WTC11 (cell line): ENCODE data around the gene WFDC2.

Experiments used
- MAX ChIP-seq: sonication (generic); formaldehyde crosslinking; IDR thresholded peaks from 2 replicates; pipeline ENCODE4 v1.8.0; 2022; ENCODE audit warnings: mild to moderate bottlenecking, missing genetic modification reagents
- TP53 ChIP-seq: sonication (generic); formaldehyde crosslinking; IDR thresholded peaks from 2 replicates; pipeline ENCODE4 v1.8.1; 2023; ENCODE audit warnings: mild to moderate bottlenecking, missing genetic modification reagents
- USF2 ChIP-seq: sonication (generic); formaldehyde crosslinking; IDR thresholded peaks from 2 replicates; pipeline ENCODE4 v1.8.1; 2023; ENCODE audit warnings: mild to moderate bottlenecking, missing genetic modification reagents, moderate library complexity

GRCh38 chr20:45440424-45440823 lies 29.1 kb upstream of the WFDC2 start:
- TF ChIP-seq MAX (CRISPR knock-in tag) = no peak
- TF ChIP-seq USF2 = no peak
- no peak for TF ChIP-seq TP53 (CRISPR knock-in tag)
